Activated CD4-positive, alpha-beta memory T cell treated with anti-CD3 and anti-CD28 coated beads for 36 hours (primary cell): ENCODE results near the gene DTHD1. TPM values are rescaled to one million over a fixed set of nuclear protein-coding genes. Genes with fewer than 3 reads are reported as not detected.
A peak's percentile ranks its signal among the peaks of the same experiment; 100 is the strongest.

ENCODE experiments used
- CTCF ChIA-PET: fragments of 350-600 bp; sonication (Branson Sonifier 250); formaldehyde crosslinking; loops from one replicate; lab custom pipeline; 2021; ENCODE audit warnings: antibody characterized with exemption, inconsistent platforms; lab: Charles Lee
- POLR2A ChIA-PET: fragments of 350-600 bp; sonication (Branson Sonifier 250); formaldehyde crosslinking; loops from one replicate; lab custom pipeline; 2021; ENCODE audit warnings: antibody characterized with exemption; lab: Charles Lee
- DNase-seq: peaks from one replicate; pipeline ENCODE4 v3.0.0-alpha.2; 2020
- H3K27ac Mint-ChIP-seq: one replicate; pipeline ENCODE4 v1.8.0; 2021; ENCODE audit warnings: mixed read lengths
- H3K27me3 Mint-ChIP-seq: one replicate; pipeline ENCODE4 v1.8.0; 2021; ENCODE audit warnings: mixed read lengths
- H3K36me3 Mint-ChIP-seq: one replicate; pipeline ENCODE4 v1.8.0; 2021; ENCODE audit warnings: mixed read lengths
- H3K4me1 Mint-ChIP-seq: one replicate; pipeline ENCODE4 v1.8.0; 2021; ENCODE audit warnings: low read depth, mixed read lengths
- H3K4me3 Mint-ChIP-seq: one replicate; pipeline ENCODE4 v1.8.0; 2021; ENCODE audit warnings: mild to moderate bottlenecking, mixed read lengths
- H3K9me3 Mint-ChIP-seq: one replicate; pipeline ENCODE4 v1.8.0; 2021; ENCODE audit warnings: mixed read lengths
- intact Hi-C: fragments of 100-400 bp; cut with micrococcal nuclease; formaldehyde crosslinking; loops from one replicate; pipeline ENCODE4 v1.15.1; 2023
- total RNA-seq, 2 experiments: library from RNA; stranded (reverse); gene quantifications; one replicate each; pipeline ENCODE4 v1.2.3, GENCODE V29; 2021

The DTHD1 gene
- total RNA-seq, 2 experiments from 2014 or later: 3.1 to 3.8 TPM

- no peaks in the 10 kb centered on the region for H3K27me3 Mint-ChIP-seq
- H3K4me3 Mint-ChIP-seq: no peak overlapping the region
- ChIA-PET CTCF (interaction anchor here (0.7 to 2.4 kb wide), 3 partner anchors 49 to 82 kb away, joined by 3 to 6 read pairs (median 3); no protein-coding TSS in a partner anchor), POLR2A (interaction anchor here (1.5 to 3.9 kb wide), 2 partner anchors 32 to 74 kb away, joined by 13 to 14 read pairs; partner anchors contain the start of gene ARAP2)
- H3K4me1 Mint-ChIP-seq: peaks cover 67% of the 10 kb centered on the region
- H3K9me3 Mint-ChIP-seq: no peaks in the 10 kb centered on the region
- intact Hi-C loops: no loop called here
- no peak for DNase-seq
- H3K27ac Mint-ChIP-seq: peak overlapping the region; percentile 5
- H3K36me3 Mint-ChIP-seq: peaks cover 6% of the 10 kb centered on the region
Observed at GRCh38 chr4:36317721-36318120, 36.3 kb downstream of the DTHD1 start.

- no peaks in the 10 kb centered on the region for H3K27me3 Mint-ChIP-seq
- DNase-seq: no peak
- intact Hi-C loops: loop anchor here (10.0 kb wide), 1 partner anchor 346 kb away; no protein-coding TSS in a partner anchor
- H3K4me1 Mint-ChIP-seq: peaks cover 79% of the 10 kb centered on the region
- ChIA-PET CTCF (interaction anchor here (0.8 kb wide), 1 partner anchor 76 kb away, joined by 3 read pairs; the partner anchor contains the start of gene ARAP2), POLR2A (interaction anchor here (0.8 to 3.9 kb wide), 4 partner anchors 34 to 66 kb away, joined by 3 to 13 read pairs (median 4); partner anchors contain the start of gene DTHD1)
- H3K4me3 Mint-ChIP-seq: no peak overlapping the region
- peak overlapping the region; percentile 67 for H3K27ac Mint-ChIP-seq
- peaks cover 5% of the 10 kb centered on the region for H3K36me3 Mint-ChIP-seq
- H3K9me3 Mint-ChIP-seq: no peaks in the 10 kb centered on the region
Observed at GRCh38 chr4:36320117-36320896, 38.9 kb downstream of the DTHD1 start.

- Mint-ChIP-seq H3K27me3 (no peaks in the 10 kb centered on the region), H3K4me3 (no peak overlapping the region), H3K36me3 (peaks cover 3% of the 10 kb centered on the region), H3K4me1 (peaks cover 81% of the 10 kb centered on the region), H3K27ac (peak overlapping the region; percentile 67), H3K9me3 (no peaks in the 10 kb centered on the region)
- DNase-seq: no peak
- intact Hi-C loops: loop anchor here (10.0 kb wide), 1 partner anchor 346 kb away; no protein-coding TSS in a partner anchor
- ChIA-PET POLR2A (interaction anchor here (0.8 to 2.4 kb wide), 3 partner anchors 35 to 77 kb away, joined by 3 to 6 read pairs (median 4); partner anchors contain the start of genes ARAP2 and DTHD1), CTCF (interaction anchor here (0.8 kb wide), 1 partner anchor 77 kb away, joined by 3 read pairs; the partner anchor contains the start of gene ARAP2)
Observed at GRCh38 chr4:36321176-36321575, 39.8 kb downstream of the DTHD1 start.

GRCh38 chr4:36322921-36323354 is 41.5 kb downstream of the DTHD1 start:
- DNase-seq: peak; percentile 63

GRCh38 chr4:36323816-36324419 is 42.5 kb downstream of the DTHD1 start:
- Mint-ChIP-seq H3K4me3 (peak overlapping the region; percentile 20), H3K27ac (peak overlapping the region; percentile 88), H3K27me3 (no peaks in the 10 kb centered on the region), H3K36me3 (peaks cover 1% of the 10 kb centered on the region), H3K4me1 (peaks cover 74% of the 10 kb centered on the region), H3K9me3 (no peaks in the 10 kb centered on the region)
- DNase-seq: no peak
- ChIA-PET CTCF (no interaction called here), POLR2A (interaction anchor here (0.7 to 2.2 kb wide), 5 partner anchors 9 to 80 kb away, joined by 3 to 14 read pairs (median 4); partner anchors contain the start of gene ARAP2)
- intact Hi-C loops: loop anchor here (1.0 to 10.0 kb wide), 12 partner anchors 8 to 1363 kb away; partner anchors contain the start of gene RELL1

More at GRCh38 chr4:36322921-36323354, 41.5 kb downstream of the DTHD1 start:
- peak overlapping the region; percentile 88 for H3K27ac Mint-ChIP-seq
- intact Hi-C loops: loop anchor here (1.0 to 10.0 kb wide), 11 partner anchors 9 to 1364 kb away; partner anchors contain the start of gene RELL1
- H3K4me3 Mint-ChIP-seq: peak overlapping the region; percentile 25
- POLR2A ChIA-PET: no interaction called here
- peaks cover 3% of the 10 kb centered on the region for H3K36me3 Mint-ChIP-seq
- CTCF ChIA-PET: no interaction called here
- peaks cover 79% of the 10 kb centered on the region for H3K4me1 Mint-ChIP-seq
- no peaks in the 10 kb centered on the region for H3K9me3 Mint-ChIP-seq
- H3K27me3 Mint-ChIP-seq: no peaks in the 10 kb centered on the region

- H3K36me3 Mint-ChIP-seq: no peaks in the 10 kb centered on the region
- intact Hi-C loops: loop anchor here (1.0 to 10.0 kb wide), 2 partner anchors 227 to 350 kb away; no protein-coding TSS in a partner anchor
- DNase-seq: no peak
- no peaks in the 10 kb centered on the region for H3K9me3 Mint-ChIP-seq
- H3K4me1 Mint-ChIP-seq: peaks cover 67% of the 10 kb centered on the region
- no peaks in the 10 kb centered on the region for H3K27me3 Mint-ChIP-seq
- H3K4me3 Mint-ChIP-seq: no peak overlapping the region
- POLR2A ChIA-PET: interaction anchor here (0.9 to 2.2 kb wide), 4 partner anchors 39 to 81 kb away, joined by 4 to 14 read pairs (median 9); partner anchors contain the start of gene ARAP2
- CTCF ChIA-PET: interaction anchor here (1.3 to 2.5 kb wide), 4 partner anchors 25 to 81 kb away, joined by 3 to 16 read pairs (median 9); partner anchors contain the start of gene ARAP2
- peak overlapping the region; percentile 55 for H3K27ac Mint-ChIP-seq
Observed at GRCh38 chr4:36324808-36325207, 43.4 kb downstream of the DTHD1 start.

GRCh38 chr4:36325499-36325898 is 44.1 kb downstream of the DTHD1 start:
- intact Hi-C loops: loop anchor here (10.0 kb wide), 1 partner anchor 351 kb away; no protein-coding TSS in a partner anchor
- Mint-ChIP-seq H3K4me1 (peaks cover 60% of the 10 kb centered on the region), H3K36me3 (no peaks in the 10 kb centered on the region), H3K4me3 (no peak overlapping the region), H3K27ac (peak overlapping the region; percentile 80), H3K9me3 (no peaks in the 10 kb centered on the region), H3K27me3 (no peaks in the 10 kb centered on the region)
- ChIA-PET POLR2A (interaction anchor here (0.8 to 2.2 kb wide), 4 partner anchors 23 to 82 kb away, joined by 4 to 14 read pairs (median 8); partner anchors contain the start of gene ARAP2), CTCF (interaction anchor here (1.1 to 2.5 kb wide), 5 partner anchors 24 to 81 kb away, joined by 3 to 16 read pairs (median 7); partner anchors contain the start of gene ARAP2)
- no peak for DNase-seq

- intact Hi-C loops: loop anchor here (10.0 kb wide), 1 partner anchor 351 kb away; no protein-coding TSS in a partner anchor
- H3K4me1 Mint-ChIP-seq: peaks cover 56% of the 10 kb centered on the region
- DNase-seq: no peak
- no peaks in the 10 kb centered on the region for H3K27me3 Mint-ChIP-seq
- ChIA-PET CTCF (interaction anchor here (1.1 to 2.5 kb wide), 5 partner anchors 24 to 82 kb away, joined by 3 to 16 read pairs (median 7); partner anchors contain the start of gene ARAP2), POLR2A (interaction anchor here (0.8 to 2.2 kb wide), 3 partner anchors 23 to 82 kb away, joined by 4 to 14 read pairs (median 11); partner anchors contain the start of gene ARAP2)
- H3K27ac Mint-ChIP-seq: peak overlapping the region; percentile 80
- no peak overlapping the region for H3K4me3 Mint-ChIP-seq
- H3K36me3 Mint-ChIP-seq: no peaks in the 10 kb centered on the region
- H3K9me3 Mint-ChIP-seq: no peaks in the 10 kb centered on the region
Observed at GRCh38 chr4:36325926-36326325, 44.5 kb downstream of the DTHD1 start.

- Mint-ChIP-seq H3K4me3 (no peak overlapping the region), H3K27ac (peak overlapping the region; percentile 66), H3K4me1 (peaks cover 51% of the 10 kb centered on the region), H3K27me3 (no peaks in the 10 kb centered on the region), H3K36me3 (no peaks in the 10 kb centered on the region), H3K9me3 (no peaks in the 10 kb centered on the region)
- intact Hi-C loops: loop anchor here (10.0 kb wide), 1 partner anchor 352 kb away; no protein-coding TSS in a partner anchor
- peak; percentile 27 for DNase-seq
- ChIA-PET POLR2A (interaction anchor here (2.2 kb wide), 1 partner anchor 83 kb away, joined by 14 read pairs; the partner anchor contains the start of gene ARAP2), CTCF (interaction anchor here (2.5 kb wide), 1 partner anchor 83 kb away, joined by 11 read pairs; the partner anchor contains the start of gene ARAP2)
Observed at GRCh38 chr4:36326476-36327029, 45.1 kb downstream of the DTHD1 start.

DNA sequence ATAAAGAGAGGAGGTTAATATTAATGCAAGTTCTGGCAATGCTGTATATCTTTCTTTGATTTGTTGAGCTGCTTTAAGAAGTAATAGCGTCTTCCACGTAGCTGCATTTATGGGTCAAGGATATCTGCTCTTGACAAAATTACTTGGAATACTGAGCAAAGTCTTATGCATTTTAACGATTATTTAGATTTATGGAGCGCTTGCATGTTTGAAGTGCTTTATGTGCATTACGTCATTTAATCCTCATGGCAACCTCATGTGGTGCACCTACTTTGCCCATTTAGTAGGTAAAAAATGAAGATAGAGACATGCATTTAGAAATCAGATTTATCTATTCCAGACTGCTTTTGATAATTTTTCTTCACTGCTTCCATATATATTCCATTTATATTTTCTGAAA is 46.0 kb downstream of the DTHD1 start:
- Mint-ChIP-seq H3K27me3 (no peaks in the 10 kb centered on the region), H3K36me3 (no peaks in the 10 kb centered on the region), H3K9me3 (no peaks in the 10 kb centered on the region), H3K27ac (peak overlapping the region; percentile 66), H3K4me1 (peaks cover 46% of the 10 kb centered on the region), H3K4me3 (no peak overlapping the region)
- intact Hi-C loops: loop anchor here (10.0 kb wide), 1 partner anchor 353 kb away; no protein-coding TSS in a partner anchor
- ChIA-PET CTCF (interaction anchor here (0.6 kb wide), 1 partner anchor 113 kb away, joined by 3 read pairs; no protein-coding TSS in a partner anchor), POLR2A (no interaction called here)
- DNase-seq: no peak
